Adrenal gland (tissue), 12 donors: ENCODE measurements around the gene CD164. TPM values are rescaled to one million over a fixed set of nuclear protein-coding genes. Genes with fewer than 3 reads are reported as not detected.

Source experiments
- DNase-seq, 7 donors: peaks; one replicate each; pipeline ENCODE4 v3.0.0-alpha.2; 2019 to 2020
- H3K27ac ChIP-seq, 5 donors: fragments of 200-600 bp; sonication (generic) in 4 of 5; 1 replicate in 3 of 5; 2 replicates in 2 of 5; pipeline versions ENCODE4 v1.5.1 to v1.8.0; 2016 to 2020; ENCODE audit warnings: mild to moderate bottlenecking in 1 of 5
- H3K27me3 ChIP-seq: fragments of 200-600 bp; 2 replicates; pipeline ENCODE4 v1.8.0; 2021
- H3K36me3 ChIP-seq, 2 donors: fragments of 200-600 bp; replicated peaks in 1 of 2; 1 replicate in 1 of 2; 2 replicates in 1 of 2; pipeline versions ENCODE4 v1.5.1 to v1.8.0; 2018 to 2022
- H3K4me1 ChIP-seq, 2 donors: fragments of 200-600 bp; replicated peaks in 1 of 2; 1 replicate in 1 of 2; 2 replicates in 1 of 2; pipeline versions ENCODE4 v1.5.1 to v1.8.0; 2018 to 2021
- H3K4me3 ChIP-seq, 4 donors: fragments of 200-600 bp; sonication (generic) in 3 of 4; one replicate each; pipeline ENCODE4 v1.5.1; 2016 to 2018
- H3K9me3 ChIP-seq, 3 donors: fragments of 200-600 bp; sonication (generic) in 1 of 3; replicated peaks in 1 of 3; 1 replicate in 2 of 3; 2 replicates in 1 of 3; pipeline versions ENCODE4 v1.5.1 to v1.8.0; 2016 to 2021
- POLR2A ChIP-seq, 2 donors: fragments of 450-650 bp; IDR thresholded peaks; one replicate each; pipeline ENCODE4 v1.6.1; 2017; ENCODE audit warnings: antibody characterized with exemption in 2 of 2, mild to moderate bottlenecking in 2 of 2, moderate library complexity in 1 of 2
- WGBS, 4 donors: extraction: QIAGEN DNeasy Blood & Tissue Kit in 2 of 4; methylation state at CpG; one replicate each; pipeline versions ENCODE4 v1.1.5 to v1.1.7; 2013 to 2017; 5-methylcytosine and 5-hydroxymethylcytosine counted together
- intact Hi-C, 2 donors: fragments of 100-400 bp; cut with DNase I; formaldehyde crosslinking; loops; one replicate each; pipeline versions ENCODE4 v1.14.1 to v1.15.0; 2022 to 2023
- polyA plus RNA-seq, 3 donors: library from polyadenylated mRNA; stranded (reverse); fragments of 200-250 nt in 2 of 3; fragments of 350-450 nt in 1 of 3; fragmentation: Illumina TruSeq in 1 of 3; extraction: RNeasy Lipid Tissue Mini Kit (QIAGEN cat#74804) in 1 of 3; gene quantifications; one replicate each; pipeline ENCODE4 v1.2.3, GENCODE V29; 2013 to 2014
- total RNA-seq, 9 donors: library from RNA; depleted of rRNA in 4 of 9; stranded (reverse); fragments of >200 nt in 4 of 9; fragments of 120-200 nt in 1 of 9; fragmentation: NEBNext Ultra II Directional in 1 of 9; extraction: Animal tissue kit (Norgen Biotek cat#: 25700) in 1 of 9; gene quantifications; one replicate each; pipeline versions ENCODE4 v1.1.0 to v1.2.4, GENCODE V29; 2013 to 2023
- TF ChIP-seq, protein P1 (sequence below), 6 experiments: fragments of 450-650 bp in 4 of 6; fragments of 200-600 bp in 2 of 6; sonication (generic) in 1 of 6; IDR thresholded peaks; 1 replicate in 5 of 6; 2 replicates in 1 of 6; pipeline versions ENCODE4 v1.5.1 to v1.8.0; 2016 to 2021; ENCODE audit warnings: antibody characterized with exemption in 6 of 6, mild to moderate bottlenecking in 2 of 6, moderate library complexity in 1 of 6
- donor health status: healthy with polysubstance abuse.
- donor health status: Bipolar disorder and iron deficiency.
- donor health status: DM: yes; HTN: yes; CAD: no.
- donor health status: DM: no; HTN: no; CAD: no.
- donor health status: DM: no; HTN: no; CAD: no.
- donor health status: DM: yes; HTN: yes; CAD: no.

Gene CD164
- total and polyA plus RNA-seq, 12 donors: 89.3 to 358 (median 237) TPM

DNA sequence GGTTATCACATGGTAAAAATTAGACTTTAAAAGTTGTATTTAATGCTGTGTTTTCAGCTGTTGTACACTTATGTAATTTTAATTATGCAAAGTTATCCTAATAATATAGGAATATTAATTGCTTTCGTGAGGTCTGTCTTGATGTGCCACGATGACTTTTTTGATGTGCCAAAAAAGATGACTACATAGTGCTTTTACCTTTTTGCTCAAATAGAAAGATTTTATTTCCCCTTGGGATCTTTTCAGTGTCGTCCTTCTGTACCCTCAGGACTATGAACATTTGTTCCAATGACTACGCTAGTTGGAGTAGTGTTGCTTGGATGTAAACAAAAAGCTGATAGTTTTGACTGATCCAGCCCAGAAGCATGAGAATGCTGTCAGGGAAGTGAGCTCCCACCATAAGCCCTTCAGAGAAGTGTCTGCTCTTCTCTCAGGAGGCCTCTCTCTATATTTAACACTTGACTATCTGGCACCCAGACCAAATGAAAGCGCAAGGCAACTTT lies 1.2 kb upstream of the CD164 start:
- intact Hi-C loops: loop anchor here in 1 of 2 donors (5.0 kb wide), 1 partner anchor 196 kb away; no protein-coding TSS in a partner anchor
- Histone ChIP-seq H3K27ac (peak overlapping the region in 4 of 5 donors; percentile 99 to 100 (median 99)), H3K4me3 (peak overlapping the region in 2 of 4 donors; percentile 92 to 95), H3K36me3 (no peaks in the 10 kb centered on the region), H3K27me3 (no peaks in the 10 kb centered on the region), H3K4me1 (peaks cover 24 to 34% of the 10 kb centered on the region in 2 donors), H3K9me3 (no peaks in the 10 kb centered on the region)
- DNase-seq: no peak
- TF ChIP-seq, protein P1, sequence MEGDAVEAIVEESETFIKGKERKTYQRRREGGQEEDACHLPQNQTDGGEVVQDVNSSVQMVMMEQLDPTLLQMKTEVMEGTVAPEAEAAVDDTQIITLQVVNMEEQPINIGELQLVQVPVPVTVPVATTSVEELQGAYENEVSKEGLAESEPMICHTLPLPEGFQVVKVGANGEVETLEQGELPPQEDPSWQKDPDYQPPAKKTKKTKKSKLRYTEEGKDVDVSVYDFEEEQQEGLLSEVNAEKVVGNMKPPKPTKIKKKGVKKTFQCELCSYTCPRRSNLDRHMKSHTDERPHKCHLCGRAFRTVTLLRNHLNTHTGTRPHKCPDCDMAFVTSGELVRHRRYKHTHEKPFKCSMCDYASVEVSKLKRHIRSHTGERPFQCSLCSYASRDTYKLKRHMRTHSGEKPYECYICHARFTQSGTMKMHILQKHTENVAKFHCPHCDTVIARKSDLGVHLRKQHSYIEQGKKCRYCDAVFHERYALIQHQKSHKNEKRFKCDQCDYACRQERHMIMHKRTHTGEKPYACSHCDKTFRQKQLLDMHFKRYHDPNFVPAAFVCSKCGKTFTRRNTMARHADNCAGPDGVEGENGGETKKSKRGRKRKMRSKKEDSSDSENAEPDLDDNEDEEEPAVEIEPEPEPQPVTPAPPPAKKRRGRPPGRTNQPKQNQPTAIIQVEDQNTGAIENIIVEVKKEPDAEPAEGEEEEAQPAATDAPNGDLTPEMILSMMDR (IDR thresholded peaks at IDR 0.05): no peak
- TF ChIP-seq POLR2A (IDR thresholded peaks at IDR 0.05): no peak
- WGBS, 4 donors: 19 to 24% (median 21%) methylated on average over 5 of the region's 5 CpGs

DNA sequence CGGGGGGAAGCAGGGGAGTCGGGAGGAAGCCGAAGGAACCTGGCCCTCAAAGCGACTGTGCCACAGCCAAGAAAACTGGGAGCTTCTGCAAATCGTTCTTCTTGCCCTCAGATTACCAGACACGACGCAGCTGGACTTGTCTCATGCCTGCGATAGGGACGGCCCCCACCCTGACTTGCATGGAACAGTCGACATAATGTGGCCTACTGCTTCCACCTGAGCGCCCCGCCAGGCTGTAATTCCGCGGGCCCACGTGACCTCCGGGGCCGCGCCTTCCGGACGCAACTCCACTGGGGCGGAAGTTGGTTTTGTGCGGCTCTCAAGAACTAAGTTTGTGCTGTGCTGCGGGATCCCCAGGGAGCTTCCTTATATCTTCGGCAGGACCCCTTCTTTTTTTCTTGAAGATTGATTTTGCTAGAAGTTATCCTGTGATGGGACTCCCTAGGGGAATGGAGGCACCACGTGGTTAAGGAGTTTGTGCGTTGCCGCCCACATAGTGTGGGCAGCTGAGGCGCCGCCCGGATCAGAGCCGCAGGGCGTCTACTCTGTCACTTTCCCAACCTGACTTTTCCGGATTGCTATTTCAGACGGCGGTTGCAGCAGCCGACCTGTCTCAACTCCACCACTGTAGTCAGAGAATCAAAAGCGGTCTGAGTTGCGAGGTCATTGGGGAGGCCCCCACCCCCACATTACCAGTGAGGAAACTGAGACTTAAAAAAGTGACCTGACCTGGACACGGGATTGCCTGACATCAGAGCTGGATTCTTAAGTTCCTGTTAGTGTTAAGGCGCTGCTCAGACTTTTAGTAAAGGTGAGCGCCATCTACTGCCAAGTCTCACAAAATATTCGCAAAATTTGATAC lies 540 bp upstream of the CD164 start:
- no peaks in the 10 kb centered on the region for H3K9me3 ChIP-seq
- WGBS, 4 donors: 0 to 1% (median 0%) methylated on average over 17 to 42 of the region's 42 CpGs
- peak overlapping the region; percentile 95 to 100 (median 99) for H3K27ac ChIP-seq
- H3K27me3 ChIP-seq: no peaks in the 10 kb centered on the region
- peak; percentile 91 to 95 (median 93) for DNase-seq
- intact Hi-C loops: loop anchor here in 1 of 2 donors (5.0 kb wide), 1 partner anchor 196 kb away; no protein-coding TSS in a partner anchor
- peaks cover 0 to 2% of the 10 kb centered on the region in 2 donors for H3K36me3 ChIP-seq
- peak overlapping the region; percentile 84 to 97 (median 94) for H3K4me3 ChIP-seq
- peaks cover 24 to 34% of the 10 kb centered on the region in 2 donors for H3K4me1 ChIP-seq
- peak; percentile 65 to 75 for TF ChIP-seq POLR2A (IDR thresholded peaks at IDR 0.05)
- TF ChIP-seq, protein P1 (IDR thresholded peaks at IDR 0.05): peak; percentile 25 to 65 (median 54)

DNA sequence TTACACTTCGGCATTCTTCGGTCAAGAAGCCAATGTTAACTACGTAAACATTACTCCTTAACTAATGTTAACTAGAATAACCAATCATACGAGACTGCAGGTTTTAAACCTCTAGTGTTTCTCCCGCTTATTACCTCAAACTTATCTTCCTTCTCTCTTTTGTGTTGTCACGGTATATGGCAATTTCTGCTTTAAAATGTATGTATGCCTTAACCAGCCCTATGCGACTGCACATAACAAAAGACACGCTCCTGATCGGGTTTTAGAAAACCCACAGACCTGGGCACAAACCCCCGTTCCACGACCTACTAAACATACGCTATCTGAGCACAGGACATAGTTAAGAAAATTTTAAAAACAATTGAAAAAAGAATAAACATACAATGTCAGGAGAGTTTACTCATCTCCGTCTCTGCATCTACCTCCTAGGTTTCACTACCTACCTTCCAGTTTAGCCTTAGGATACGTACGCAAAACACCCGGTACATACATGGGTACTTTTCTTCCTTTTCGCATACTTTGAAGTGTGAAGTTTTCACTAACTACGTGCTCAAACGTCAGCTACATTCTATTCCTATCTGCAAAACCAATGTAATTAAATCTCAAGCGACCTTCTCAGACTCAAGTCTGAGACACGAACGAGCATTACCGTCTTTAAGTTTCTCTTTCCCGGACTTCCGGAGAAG lies 1.1 kb downstream of the CD164 start:
- DNase-seq: no peak
- H3K9me3 ChIP-seq: no peaks in the 10 kb centered on the region
- 0% methylated on average over 25 of the region's 25 CpGs for WGBS, 4 donors
- H3K4me1 ChIP-seq: peaks cover 24 to 46% of the 10 kb centered on the region in 2 donors
- peaks cover 0 to 18% of the 10 kb centered on the region in 2 donors for H3K36me3 ChIP-seq
- intact Hi-C loops: loop anchor here in 1 of 2 donors (5.0 kb wide), 1 partner anchor 194 kb away; no protein-coding TSS in a partner anchor
- TF ChIP-seq, protein P1 (IDR thresholded peaks at IDR 0.05): peak in 1 of 6 experiments; percentile 9
- TF ChIP-seq POLR2A (IDR thresholded peaks at IDR 0.05): peak in 1 of 2 donors; percentile 14
- peak overlapping the region; percentile 95 to 100 (median 99) for H3K27ac ChIP-seq
- no peaks in the 10 kb centered on the region for H3K27me3 ChIP-seq
- H3K4me3 ChIP-seq: peak overlapping the region; percentile 85 to 97 (median 94)

DNA sequence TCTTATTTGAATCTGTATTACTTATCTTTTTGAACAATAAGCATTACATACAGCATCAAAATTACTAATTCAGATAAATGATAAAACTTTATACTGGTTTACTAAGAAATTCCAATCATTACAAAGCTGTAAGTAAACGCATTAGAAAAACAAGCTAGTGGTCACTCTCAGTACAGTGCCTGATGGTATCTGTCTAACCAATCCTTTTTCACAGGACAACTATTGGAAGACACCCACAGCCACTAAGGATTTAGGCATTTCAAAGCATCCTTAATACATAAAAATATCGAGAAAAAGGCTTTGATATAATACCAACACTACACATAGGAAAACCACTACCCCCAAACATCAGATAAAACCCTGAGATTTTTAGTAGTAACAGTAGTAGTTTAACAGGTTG lies 2.6 kb downstream of the CD164 start:
- Histone ChIP-seq H3K4me3 (peak overlapping the region in 1 of 4 donors; percentile 92), H3K27ac (no peak overlapping the region), H3K4me1 (peaks cover 24 to 44% of the 10 kb centered on the region in 2 donors), H3K27me3 (no peaks in the 10 kb centered on the region), H3K36me3 (peaks cover 0 to 33% of the 10 kb centered on the region in 2 donors), H3K9me3 (no peaks in the 10 kb centered on the region)
- no peak for DNase-seq
- no peak for TF ChIP-seq POLR2A (IDR thresholded peaks at IDR 0.05)
- TF ChIP-seq, protein P1 (IDR thresholded peaks at IDR 0.05): no peak
- WGBS, 4 donors: 27 to 39% (median 31%) methylated on average over 2 of the region's 2 CpGs
- intact Hi-C loops: loop anchor here in 1 of 2 donors (5.0 kb wide), 1 partner anchor 192 kb away; no protein-coding TSS in a partner anchor
